Type B pancreatic cell (in vitro differentiated cells): ENCODE measurements around the gene HK1. TPM values are rescaled to one million over a fixed set of nuclear protein-coding genes. Genes with fewer than 3 reads are reported as not detected.
A peak's percentile ranks its signal among the peaks of the same experiment; 100 is the strongest.

Source experiments
- DNase-seq: peaks from one replicate; pipeline ENCODE4 v3.0.0; 2021; ENCODE audit warnings: mixed read lengths; ENCODE audit not compliant: unreplicated experiment; ENCODE audit errors: extremely low spot score
- H3K27ac Mint-ChIP-seq: 2 replicates; pipeline ENCODE4 v1.8.0; 2021; ENCODE audit warnings: mild to moderate bottlenecking, mixed read lengths
- H3K27me3 Mint-ChIP-seq: 2 replicates; pipeline ENCODE4 v1.8.0; 2021; ENCODE audit warnings: mixed read lengths
- H3K36me3 Mint-ChIP-seq: 2 replicates; pipeline ENCODE4 v1.8.0; 2021; ENCODE audit warnings: mixed read lengths
- H3K4me1 Mint-ChIP-seq: one replicate; pipeline ENCODE4 v1.8.0; 2021; ENCODE audit warnings: mixed read lengths; ENCODE audit not compliant: unreplicated experiment
- H3K4me3 Mint-ChIP-seq: 2 replicates; pipeline ENCODE4 v1.8.0; 2021; ENCODE audit warnings: mild to moderate bottlenecking, mixed read lengths
- H3K9me3 Mint-ChIP-seq: 2 replicates; pipeline ENCODE4 v1.8.0; 2021; ENCODE audit warnings: mixed read lengths
- CTCF ChIP-seq: fragments of 200-600 bp; sonication (generic); conservative IDR thresholded peaks from 2 replicates; pipeline ENCODE4 v1.5.0; 2021; ENCODE audit warnings: antibody characterized with exemption, mild to moderate bottlenecking
- total RNA-seq: library from RNA; stranded (reverse); gene quantifications from 2 replicates; pipeline ENCODE4 v1.2.1, GENCODE V29; 2021; ENCODE audit warnings: low replicate concordance

The HK1 gene
- total RNA-seq, 1 donor from 2014 or later = 60.8 TPM

DNA sequence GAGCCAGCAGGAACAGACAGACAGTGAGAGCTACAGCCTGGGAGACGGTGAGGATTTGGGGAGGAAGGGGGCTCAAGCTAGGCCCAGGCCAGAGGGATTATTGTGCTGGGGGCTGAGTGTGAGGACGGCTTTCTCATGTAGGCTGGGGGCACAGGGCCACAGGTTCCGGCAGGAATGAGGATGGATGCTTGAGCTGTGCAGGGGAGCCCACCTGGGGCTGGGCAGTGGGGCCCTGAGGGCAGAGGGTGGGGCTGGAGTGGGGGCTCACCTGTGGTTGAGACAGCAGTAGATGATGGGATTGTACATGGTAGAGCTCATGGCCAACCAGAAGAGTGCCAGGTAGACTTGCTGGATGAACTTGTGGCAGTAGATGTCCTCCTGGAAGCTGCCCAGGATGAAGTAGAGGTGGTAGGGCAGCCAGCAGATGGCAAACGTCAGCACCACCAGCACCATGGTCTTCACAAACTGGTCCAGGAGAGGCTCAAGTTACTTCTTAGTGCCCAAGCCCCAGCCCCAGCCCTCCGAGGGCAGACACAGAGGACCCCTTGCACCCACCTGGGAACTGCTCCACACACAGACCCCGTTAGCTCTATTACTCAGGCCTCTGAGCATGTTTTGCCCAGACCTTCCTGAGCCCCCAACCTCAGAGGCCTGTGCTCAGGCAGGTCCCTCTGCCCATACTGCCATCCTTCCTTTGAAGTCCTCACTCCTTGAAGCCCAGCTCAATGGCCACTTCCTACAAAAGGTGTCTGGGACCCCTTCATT lies 128.7 kb downstream of the HK1 start:
- TF ChIP-seq CTCF = no peak
- Mint-ChIP-seq H3K27ac (peak overlapping the region; percentile 66), H3K9me3 (no peaks in the 10 kb centered on the region), H3K36me3 (peaks cover 11% of the 10 kb centered on the region), H3K4me3 (no peak overlapping the region), H3K27me3 (no peaks in the 10 kb centered on the region), H3K4me1 (peaks cover 19% of the 10 kb centered on the region)
- DNase-seq = no peak

GRCh38 chr10:69407621-69408301 lies 129.5 kb downstream of the HK1 start:
- Mint-ChIP-seq H3K27me3 (no peaks in the 10 kb centered on the region), H3K27ac (peak overlapping the region; percentile 66), H3K4me1 (peaks cover 19% of the 10 kb centered on the region), H3K9me3 (no peaks in the 10 kb centered on the region), H3K36me3 (peaks cover 11% of the 10 kb centered on the region), H3K4me3 (no peak overlapping the region)
- peak; percentile 46 for TF ChIP-seq CTCF
- no peak for DNase-seq

GRCh38 chr10:69408318-69409175 lies 130.3 kb downstream of the HK1 start:
- H3K4me1 Mint-ChIP-seq = peaks cover 19% of the 10 kb centered on the region
- H3K27ac Mint-ChIP-seq = peak overlapping the region; percentile 72
- peaks cover 9% of the 10 kb centered on the region for H3K36me3 Mint-ChIP-seq
- peak overlapping the region; percentile 82 for H3K4me3 Mint-ChIP-seq
- no peaks in the 10 kb centered on the region for H3K9me3 Mint-ChIP-seq
- no peaks in the 10 kb centered on the region for H3K27me3 Mint-ChIP-seq
- DNase-seq = peak; percentile 96
- peak; percentile 87 for TF ChIP-seq CTCF

- H3K4me3 Mint-ChIP-seq = no peak overlapping the region
- no peaks in the 10 kb centered on the region for H3K9me3 Mint-ChIP-seq
- peak overlapping the region; percentile 72 for H3K27ac Mint-ChIP-seq
- peaks cover 19% of the 10 kb centered on the region for H3K4me1 Mint-ChIP-seq
- no peak for TF ChIP-seq CTCF
- H3K27me3 Mint-ChIP-seq = no peaks in the 10 kb centered on the region
- no peak for DNase-seq
- H3K36me3 Mint-ChIP-seq = peaks cover 5% of the 10 kb centered on the region
These were observed 130.8 kb downstream of the HK1 start for GRCh38 chr10:69409176-69409495.

DNA sequence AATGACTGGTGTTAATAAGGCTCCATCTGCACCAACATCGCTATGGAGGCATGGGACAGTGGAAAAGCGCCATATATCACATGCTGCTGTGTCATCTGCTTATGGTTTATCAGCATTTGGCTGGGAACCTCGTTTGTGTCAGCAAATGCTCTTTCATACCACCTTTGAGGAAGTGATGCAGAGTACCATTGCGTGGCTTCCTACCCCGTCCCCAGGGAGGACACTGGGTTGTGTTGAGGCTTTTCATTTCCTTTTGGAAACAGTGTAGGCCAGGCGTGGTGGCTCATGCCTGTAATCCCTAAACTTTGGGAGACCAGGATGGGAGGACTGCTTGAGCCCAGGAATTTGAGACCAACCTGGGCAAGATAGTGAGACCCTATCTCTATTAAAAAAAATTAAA lies 131.7 kb downstream of the HK1 start:
- Mint-ChIP-seq H3K4me3 (no peak overlapping the region), H3K36me3 (no peaks in the 10 kb centered on the region), H3K27ac (no peak overlapping the region), H3K4me1 (peaks cover 19% of the 10 kb centered on the region), H3K27me3 (no peaks in the 10 kb centered on the region), H3K9me3 (no peaks in the 10 kb centered on the region)
- TF ChIP-seq CTCF = no peak
- no peak for DNase-seq
